H1 (cell line): ENCODE data around the gene RERE. TPM values are rescaled to one million over a fixed set of nuclear protein-coding genes. Genes with fewer than 3 reads are reported as not detected.

Experiments used
- CTCF ChIA-PET: fragments of 300-600 bp; sonication (Branson Sonifier 250); formaldehyde crosslinking; loops from one replicate; lab custom pipeline; 2021; ENCODE audit not compliant: partially characterized antibody; lab: Charles Lee
- POLR2A ChIA-PET: fragments of 300-600 bp; sonication (Branson Sonifier 250); formaldehyde crosslinking; loops from one replicate; lab custom pipeline; 2021; ENCODE audit warnings: inconsistent platforms; ENCODE audit not compliant: partially characterized antibody; lab: Charles Lee
- DNase-seq, 2 experiments: peaks; one replicate each; pipeline versions ENCODE4 v3.0.0 to v3.0.0-alpha.2; 2010 to 2022; ENCODE audit warnings: low spot score in 2 of 2, low read depth in 1 of 2, mixed read lengths in 1 of 2
- FAIRE-seq: peaks from 2 replicates; lab custom pipeline; 2011; peaks lifted over from hg19 to GRCh38; lab: Jason Lieb, UNC
- H2AFZ ChIP-seq: 2 replicates; pipeline ENCODE4 v1.8.1; 2012; ENCODE audit warnings: low read length, inconsistent platforms
- H2AK5ac ChIP-seq: 2 replicates; pipeline ENCODE4 v1.6.1; 2013; ENCODE audit warnings: low read depth, low read length
- H2BK120ac ChIP-seq: replicated peaks from 2 replicates; pipeline ENCODE3; 2013; ENCODE audit warnings: low read depth, low read length, inconsistent platforms
- H2BK12ac ChIP-seq: 2 replicates; pipeline ENCODE4 v1.6.1; 2013; ENCODE audit warnings: low read depth, low read length
- H2BK15ac ChIP-seq: 2 replicates; pipeline ENCODE4 v1.6.1; 2013; ENCODE audit warnings: low read length
- H2BK20ac ChIP-seq: 2 replicates; pipeline ENCODE4 v1.6.1; 2013; ENCODE audit warnings: low read length
- H2BK5ac ChIP-seq: 2 replicates; pipeline ENCODE4 v1.6.1; 2013; ENCODE audit warnings: low read depth, low read length
- H3K14ac ChIP-seq: 2 replicates; pipeline ENCODE4 v1.6.1; 2013; ENCODE audit warnings: inconsistent platforms; ENCODE audit not compliant: insufficient read length
- H3K18ac ChIP-seq: 2 replicates; pipeline ENCODE4 v1.6.1; 2013; ENCODE audit warnings: low read length; ENCODE audit errors: extremely low read depth
- H3K23ac ChIP-seq: 2 replicates; pipeline ENCODE4 v1.6.1; 2013; ENCODE audit warnings: inconsistent platforms; ENCODE audit not compliant: insufficient read length
- H3K23me2 ChIP-seq: 2 replicates; pipeline ENCODE4 v1.6.1; 2013; ENCODE audit warnings: low read depth, low read length
- H3K27ac ChIP-seq: 2 replicates; pipeline ENCODE4 v1.6.1; 2011; ENCODE audit warnings: low read depth, low read length, inconsistent platforms
- H3K27me3 ChIP-seq, 4 experiments: replicated peaks in 1 of 4; 1 replicate in 1 of 4; 2 replicates in 3 of 4; pipeline versions ENCODE4 v1.6.1 to v1.8.1; 2011 to 2013; ENCODE audit warnings: low read length in 3 of 4, mild to moderate bottlenecking in 3 of 4, inconsistent platforms in 2 of 4, mixed read lengths in 2 of 4, moderate library complexity in 1 of 4; ENCODE audit not compliant: control insufficient read depth in 3 of 4, insufficient read depth in 3 of 4; ENCODE audit errors: extremely low read depth in 1 of 4
- H3K36me3 ChIP-seq, 4 experiments: 2 replicates each; pipeline versions ENCODE4 v1.6.1 to v1.8.1; 2011 to 2013; ENCODE audit warnings: mild to moderate bottlenecking in 4 of 4, low read length in 3 of 4, moderate library complexity in 2 of 4, control low read depth in 1 of 4, inconsistent platforms in 1 of 4; ENCODE audit not compliant: insufficient read depth in 4 of 4, control insufficient read depth in 2 of 4
- H3K4ac ChIP-seq: replicated peaks from 2 replicates; pipeline ENCODE3; 2013; ENCODE audit warnings: low read length, low read depth, mixed read lengths, inconsistent platforms; ENCODE audit not compliant: insufficient read length
- H3K4me1 ChIP-seq, 4 experiments: replicated peaks in 1 of 4; 1 replicate in 1 of 4; 2 replicates in 3 of 4; pipeline versions ENCODE4 v1.6.1 to v1.8.1; 2011 to 2013; ENCODE audit warnings: low read length in 3 of 4, inconsistent platforms in 2 of 4, mixed read lengths in 1 of 4; ENCODE audit not compliant: insufficient read depth in 4 of 4, control insufficient read depth in 3 of 4
- H3K4me2 ChIP-seq, 2 experiments: 2 replicates each; pipeline versions ENCODE4 v1.6.1 to v1.8.1; 2011 to 2013; ENCODE audit warnings: low read depth in 2 of 2, low read length in 2 of 2, control low read depth in 1 of 2, inconsistent platforms in 1 of 2, mild to moderate bottlenecking in 1 of 2; ENCODE audit not compliant: insufficient read depth in 1 of 2
- H3K4me3 ChIP-seq, 4 experiments: fragments of 200-600, 300-600 bp in 1 of 4; sonication (generic), shearing (Covaris generic), sonication (Bioruptor Twin) in 1 of 4; 2 replicates each; pipeline versions ENCODE4 v1.5.1 to v1.8.1; 2011 to 2016; ENCODE audit warnings: low read length in 4 of 4, low read depth in 3 of 4, control low read depth in 2 of 4, inconsistent platforms in 2 of 4, mild to moderate bottlenecking in 2 of 4, mixed read lengths in 1 of 4, moderate library complexity in 1 of 4; ENCODE audit not compliant: insufficient read depth in 2 of 4; ENCODE audit errors: extremely low read depth in 1 of 4
- H3K56ac ChIP-seq: replicated peaks from 2 replicates; pipeline ENCODE3; 2013; ENCODE audit warnings: low read depth, mild to moderate bottlenecking, mixed read lengths, low read length, inconsistent platforms; ENCODE audit not compliant: insufficient read length
- H3K79me1 ChIP-seq: 2 replicates; pipeline ENCODE4 v1.6.1; 2013; ENCODE audit warnings: low read depth, low read length, control low read depth
- H3K79me2 ChIP-seq, 2 experiments: 2 replicates each; pipeline versions ENCODE4 v1.6.1 to v1.8.1; 2012 to 2013; ENCODE audit warnings: low read length in 2 of 2, mild to moderate bottlenecking in 2 of 2, inconsistent platforms in 1 of 2; ENCODE audit not compliant: insufficient read depth in 2 of 2, control insufficient read depth in 1 of 2
- H3K9ac ChIP-seq, 4 experiments: replicated peaks in 1 of 4; 1 replicate in 1 of 4; 2 replicates in 3 of 4; pipeline versions ENCODE4 v1.6.1 to v1.8.1; 2011 to 2013; ENCODE audit warnings: low read depth in 3 of 4, low read length in 3 of 4, control low read depth in 2 of 4, mild to moderate bottlenecking in 2 of 4, moderate library complexity in 2 of 4, inconsistent platforms in 1 of 4; ENCODE audit errors: extremely low read depth in 1 of 4
- H3K9me3 ChIP-seq, 2 experiments: 2 replicates each; pipeline versions ENCODE4 v1.6.1 to v1.8.1; 2012 to 2013; ENCODE audit warnings: mild to moderate bottlenecking in 2 of 2, moderate library complexity in 2 of 2, control low read depth in 1 of 2, inconsistent platforms in 1 of 2, low read depth in 1 of 2, low read length in 1 of 2, mixed read lengths in 1 of 2; ENCODE audit not compliant: insufficient read depth in 2 of 2
- H4K20me1 ChIP-seq, 2 experiments: replicated peaks in 1 of 2; 2 replicates each; pipeline versions ENCODE3 to v1.8.1; 2011 to 2013; ENCODE audit warnings: inconsistent platforms in 2 of 2, low read length in 2 of 2, mild to moderate bottlenecking in 1 of 2; ENCODE audit not compliant: insufficient read depth in 2 of 2, control insufficient read depth in 1 of 2
- H4K5ac ChIP-seq: 2 replicates; pipeline ENCODE4 v1.6.1; 2013; ENCODE audit warnings: low read length, low read depth, mixed read lengths, inconsistent platforms; ENCODE audit not compliant: insufficient read length
- H4K8ac ChIP-seq: 2 replicates; pipeline ENCODE4 v1.8.0; 2013; ENCODE audit warnings: mild to moderate bottlenecking, moderate library complexity, low read length, inconsistent platforms; ENCODE audit not compliant: insufficient read depth; ENCODE audit errors: extremely low read depth
- H4K91ac ChIP-seq: replicated peaks from 2 replicates; pipeline ENCODE3; 2013; ENCODE audit warnings: low read length, mixed read lengths, inconsistent platforms; ENCODE audit not compliant: insufficient read length
- CHD1 ChIP-seq: IDR thresholded peaks from 2 replicates; pipeline ENCODE4 v1.6.1; 2012; ENCODE audit warnings: low read depth, low read length, improper control_type of control experiment
- CTCF ChIP-seq, 3 experiments: IDR thresholded peaks; 1 replicate in 2 of 3; 2 replicates in 1 of 3; pipeline versions ENCODE4 v1.5.1 to v1.6.1; 2011; ENCODE audit warnings: low read length in 3 of 3, mild to moderate bottlenecking in 3 of 3, inconsistent platforms in 2 of 3, low read depth in 1 of 3, moderate library complexity in 1 of 3; ENCODE audit not compliant: insufficient read depth in 1 of 3; ENCODE audit errors: control extremely low read depth in 1 of 3
- FOSL1 ChIP-seq: IDR thresholded peaks from 2 replicates; pipeline ENCODE4 v1.6.1; 2011; ENCODE audit warnings: mild to moderate bottlenecking, low read depth, low read length, moderate library complexity; ENCODE audit not compliant: insufficient read depth
- KDM1A ChIP-seq: fragments of 200-600, 300-600 bp; sonication (generic); IDR thresholded peaks from 2 replicates; pipeline ENCODE4 v1.7.1; 2016; ENCODE audit warnings: mild to moderate bottlenecking, low read length, borderline replicate concordance
- RAD21 ChIP-seq, 2 experiments: IDR thresholded peaks in 1 of 2; conservative IDR thresholded peaks in 1 of 2; 2 replicates each; pipeline ENCODE4 v1.6.1; 2011; ENCODE audit warnings: low read depth in 2 of 2, low read length in 2 of 2, improper control_type of control experiment in 1 of 2, inconsistent platforms in 1 of 2, mild to moderate bottlenecking in 1 of 2, moderate library complexity in 1 of 2
- SIN3A ChIP-seq, 2 experiments: IDR thresholded peaks in 1 of 2; conservative IDR thresholded peaks in 1 of 2; 2 replicates each; pipeline ENCODE4 v1.6.1; 2011 to 2012; ENCODE audit warnings: low read length in 2 of 2, improper control_type of control experiment in 1 of 2, low read depth in 1 of 2, mild to moderate bottlenecking in 1 of 2
- SIX5 ChIP-seq: IDR thresholded peaks from 2 replicates; pipeline ENCODE4 v1.6.1; 2011; ENCODE audit warnings: mild to moderate bottlenecking, low read depth, low read length
- SRF ChIP-seq: IDR thresholded peaks from 2 replicates; pipeline ENCODE4 v1.6.1; 2011; ENCODE audit warnings: mild to moderate bottlenecking, low read depth, low read length, moderate library complexity
- SUZ12 ChIP-seq: fragments of 200-600 bp; sonication (generic); IDR thresholded peaks from 2 replicates; pipeline ENCODE4 v1.6.1; 2012; ENCODE audit warnings: mild to moderate bottlenecking, inconsistent platforms, low read length, moderate library complexity, mixed read lengths
- TBP ChIP-seq: IDR thresholded peaks from 2 replicates; pipeline ENCODE4 v1.6.1; 2011; ENCODE audit warnings: low read depth, low read length, improper control_type of control experiment
- WGBS, 2 experiments: shearing (Covaris generic) in 1 of 2; methylation state at CpG; one replicate each; pipeline versions ENCODE4 v1.1.6 to v1.1.7; 2013 to 2015; ENCODE audit warnings: low lambda C conversion rate in 2 of 2, mixed read lengths in 2 of 2, inconsistent platforms in 1 of 2, low coverage in 1 of 2, missing lambda C conversion rate in 1 of 2; ENCODE audit not compliant: insufficient replicate concordance in 2 of 2, insufficient coverage in 1 of 2, insufficient read length in 1 of 2; ENCODE audit errors: extremely low coverage in 1 of 2, missing lambda C conversion rate in 1 of 2; 5-methylcytosine and 5-hydroxymethylcytosine counted together
- polyA plus RNA-seq, 7 experiments: library from polyadenylated mRNA; depleted of rRNA in 3 of 7; stranded (reverse) in 5 of 7; unstranded in 2 of 7; fragments of >200 nt in 5 of 7; fragments of 200-250 nt in 2 of 7; gene quantifications; 1 replicate in 5 of 7; 2 replicates in 1 of 7; 4 replicates in 1 of 7; pipeline versions ENCODE4 v1.2.1 to v1.2.3, GENCODE V29; 2011 to 2013; ENCODE audit warnings: missing spikeins in 2 of 7, mixed read lengths in 2 of 7
- total RNA-seq: library from RNA; stranded (reverse); fragmentation: NEBNext Ultra II Directional; extraction: Animal tissue kit (Norgen Biotek cat#: 25700); gene quantifications from 2 replicates; pipeline ENCODE4 v1.2.1, GENCODE V29; 2021

RERE gene
- total and polyA plus RNA-seq, 2 of the 8 experiments (the other 6 are each of a cell fraction or from before 2014, with no cell fraction given): 15.3 to 142 TPM

- no peak overlapping the region for H3K9ac ChIP-seq
- no peak overlapping the region for H3K18ac ChIP-seq
- no peak overlapping the region for H3K4ac ChIP-seq
- H3K79me2 ChIP-seq: peaks cover 18 to 71% of the 10 kb centered on the region in 2 experiments
- DNase-seq (no peak), FAIRE-seq (peak; percentile 39)
- H4K20me1 ChIP-seq: peaks cover 6 to 9% of the 10 kb centered on the region in 2 experiments
- H2AFZ ChIP-seq: no peak overlapping the region
- H2BK15ac ChIP-seq: no peak overlapping the region
- peaks cover 5% of the 10 kb centered on the region for H3K23me2 ChIP-seq
- H3K23ac ChIP-seq: no peak overlapping the region
- no peak overlapping the region for H4K91ac ChIP-seq
- H3K79me1 ChIP-seq: peaks cover 9% of the 10 kb centered on the region; the same call in 1 of the 2 replicates
- H2AK5ac ChIP-seq: no peak overlapping the region
- no peak overlapping the region for H4K8ac ChIP-seq
- no peak overlapping the region for H4K5ac ChIP-seq
- H3K27me3 ChIP-seq: no peaks in the 10 kb centered on the region
- H3K14ac ChIP-seq: no peak overlapping the region
- ChIA-PET POLR2A (interaction anchor here (0.7 to 1.8 kb wide), 3 partner anchors 34 to 113 kb away, joined by 3 to 8 read pairs (median 3); no protein-coding TSS in a partner anchor), CTCF (interaction anchor here (0.6 to 3.5 kb wide), 9 partner anchors 9 to 129 kb away, joined by 3 to 27 read pairs (median 3); no protein-coding TSS in a partner anchor)
- H3K4me2 ChIP-seq: peak overlapping the region; percentile 79 to 92
- no peak overlapping the region for H2BK20ac ChIP-seq
- H3K56ac ChIP-seq: no peak overlapping the region
- no peak overlapping the region for H2BK120ac ChIP-seq
- H3K4me3 ChIP-seq: peak overlapping the region in 1 of 4 experiments; percentile 95; a peak in 4 of 8 replicates
- H3K27ac ChIP-seq: no peak overlapping the region
- H3K9me3 ChIP-seq: no peaks in the 10 kb centered on the region
- 56% methylated on average over 5 of the region's 5 CpGs; no CpG with 5 or more reads in 1 of the 2 experiments for WGBS, 2 experiments
- H3K4me1 ChIP-seq: peaks cover 3 to 7% (median 4%) of the 10 kb centered on the region in 4 experiments; a peak in 5 of 7 replicates
- H3K36me3 ChIP-seq: no peaks in the 10 kb centered on the region
- no peak overlapping the region for H2BK12ac ChIP-seq
- no peak overlapping the region for H2BK5ac ChIP-seq
- TF ChIP-seq CHD1 (no peak), CTCF (IDR thresholded peaks at IDR 0.05; ENCODE audit: control extremely low read depth in 1 of 3, insufficient read depth in 1 of 3, low read depth in 1 of 3, low read length in 3 of 3) (peak in 2 of 3 experiments; percentile 38 to 54; a peak in 3 of 4 replicates), SIN3A (conservative IDR thresholded peaks at IDR 0.05 in 1 of 2, IDR thresholded peaks at IDR 0.05 in 1 of 2; ENCODE audit: low read depth in 1 of 2, low read length in 2 of 2) (0 out of 4 replicates have a peak, but pooled peaks of 1 of the 2 experiments have one; percentile 15), RAD21 (IDR thresholded peaks at IDR 0.05 in 1 of 2, conservative IDR thresholded peaks at IDR 0.05 in 1 of 2; ENCODE audit: low read depth in 2 of 2, low read length in 2 of 2) (peak; percentile 32 to 47; a peak in 3 of 4 replicates), TBP (no peak), KDM1A (no peak), FOSL1 (no peak), SUZ12 (no peak), SRF (no peak), SIX5 (no peak)
Observed at GRCh38 chr1:8814865-8815264, 2.6 kb downstream of the RERE start.
